GM18502 (cell line): ENCODE data around the gene DUSP15.

Source experiments
- ATAC-seq: cut with Tn5 transposase; IDR thresholded peaks from one replicate; pipeline ENCODE4 v1.9.1; 2021; ENCODE audit warnings: mild to moderate bottlenecking; ENCODE audit not compliant: unreplicated experiment, poor library complexity

Gene DUSP15

DNA sequence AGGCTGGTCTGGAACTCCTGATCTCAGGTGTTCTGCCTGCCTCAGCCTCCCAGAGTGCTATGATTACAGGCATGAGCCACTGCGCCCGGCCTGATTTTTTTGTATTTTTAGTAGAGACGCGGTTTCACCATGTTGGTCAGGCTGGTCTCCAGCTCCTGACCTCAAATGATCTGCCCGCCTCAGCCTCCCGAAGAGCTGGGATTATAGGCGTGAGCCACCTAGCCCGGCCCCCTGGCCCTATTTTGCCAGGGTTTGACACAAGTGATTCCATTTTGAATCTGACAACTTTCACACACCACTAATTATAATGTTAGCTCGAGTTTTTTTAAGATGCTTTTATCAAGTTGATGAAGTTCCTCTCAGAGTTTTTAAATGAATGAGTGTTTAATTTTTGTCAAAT is 25.7 kb upstream of the DUSP15 start:
- no peak for ATAC-seq

DNA sequence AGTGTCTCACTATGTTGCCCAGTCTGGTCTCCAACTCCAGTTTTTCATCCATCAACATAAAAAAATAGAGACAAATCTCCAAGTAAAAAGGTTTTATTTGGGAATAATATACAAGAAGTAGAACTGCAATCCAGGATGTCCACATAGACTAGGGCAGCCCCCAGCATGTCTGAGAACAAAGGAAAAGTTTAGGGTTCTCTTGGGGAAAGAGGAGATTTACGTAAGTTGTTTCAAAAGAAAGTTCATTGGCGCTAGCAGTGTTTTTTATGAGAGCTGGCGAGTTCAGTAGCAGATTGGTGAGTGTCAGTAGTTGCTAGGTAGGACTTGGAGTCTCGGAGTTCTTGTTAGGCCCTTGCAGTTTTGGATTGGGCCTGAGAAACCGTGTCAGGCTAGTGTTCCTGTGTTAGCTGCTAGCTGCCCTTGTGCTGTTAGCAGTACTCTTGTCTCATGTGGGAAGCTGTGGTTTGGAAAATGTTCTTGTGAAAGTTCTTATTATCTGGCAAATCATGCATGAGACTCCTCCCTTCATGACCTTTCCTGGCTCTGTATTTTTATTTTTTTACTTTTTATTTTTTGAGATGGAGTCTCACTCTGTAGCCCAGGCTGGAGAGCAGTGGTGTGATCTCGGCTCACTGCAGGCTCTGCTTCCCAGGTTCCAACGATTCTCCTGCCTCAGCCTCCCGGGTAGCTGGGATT is 24.8 kb upstream of the DUSP15 start:
- ATAC-seq: peak; percentile 99

- no peak for ATAC-seq
Measured at GRCh38 chr20:31890646-31891045, 20.3 kb upstream of the DUSP15 start.

- no peak for ATAC-seq
Measured at GRCh38 chr20:31883829-31884228, 13.5 kb upstream of the DUSP15 start.

GRCh38 chr20:31881945-31882344 is 11.6 kb upstream of the DUSP15 start:
- no peak for ATAC-seq

DNA sequence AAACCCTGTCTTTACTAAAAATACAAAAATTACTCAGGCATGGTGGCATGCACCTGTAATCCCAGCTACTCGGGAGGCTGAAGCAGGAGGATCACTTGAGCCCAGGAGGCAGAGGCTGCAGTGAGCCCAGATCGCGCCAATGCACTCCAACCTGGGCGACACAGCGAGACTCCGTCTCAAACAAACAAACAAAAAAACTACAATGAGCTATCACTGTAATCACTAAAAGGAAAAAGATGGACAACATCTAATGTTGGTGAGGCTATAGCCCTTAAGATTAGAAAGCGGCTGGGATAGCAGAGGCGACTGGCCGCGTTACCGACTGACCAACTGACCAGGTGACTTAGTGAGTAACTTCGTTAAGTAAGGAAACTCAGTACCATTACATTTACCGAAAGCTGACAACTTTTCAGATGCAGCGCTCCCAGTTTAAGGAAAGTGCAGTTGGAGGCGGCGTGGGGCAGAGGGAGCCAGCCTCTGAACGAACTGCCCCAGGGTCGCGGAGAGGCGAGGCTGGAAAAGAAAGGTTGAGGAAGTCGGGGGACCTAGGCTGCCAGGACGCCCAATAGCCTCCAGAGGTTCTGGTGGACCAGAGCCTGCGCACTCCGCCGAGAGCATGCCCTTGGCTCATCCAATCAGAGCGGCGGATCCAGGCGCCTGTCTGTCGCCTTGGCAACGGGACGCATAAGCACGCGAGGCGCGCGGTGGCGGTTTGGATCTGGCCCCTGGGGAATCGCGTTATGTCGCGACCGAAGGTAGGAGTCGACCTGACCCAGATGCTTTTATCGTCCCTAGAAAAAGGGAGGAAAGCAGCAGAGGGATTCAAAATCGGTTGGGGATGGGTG is 9.0 kb upstream of the DUSP15 start:
- peak; percentile 83 for ATAC-seq

DNA sequence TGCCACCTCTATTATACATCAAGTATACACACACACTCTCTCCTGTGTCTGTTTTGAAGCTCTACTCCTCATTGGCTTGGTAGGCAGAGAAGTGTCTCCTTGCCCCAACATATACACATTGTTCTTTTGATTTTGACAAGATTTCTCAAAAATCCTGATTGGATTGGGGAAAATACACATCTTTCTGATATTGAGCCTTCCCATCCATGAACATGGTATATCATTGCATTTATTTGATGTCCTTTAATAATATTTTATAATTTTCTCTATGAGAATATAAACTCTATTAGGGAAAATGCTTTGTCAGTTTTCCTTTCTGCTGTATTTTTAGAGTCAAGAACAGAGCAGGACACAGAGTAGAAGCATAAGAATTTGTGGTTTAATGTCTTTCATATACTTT is 7.4 kb upstream of the DUSP15 start:
- no peak for ATAC-seq

DNA sequence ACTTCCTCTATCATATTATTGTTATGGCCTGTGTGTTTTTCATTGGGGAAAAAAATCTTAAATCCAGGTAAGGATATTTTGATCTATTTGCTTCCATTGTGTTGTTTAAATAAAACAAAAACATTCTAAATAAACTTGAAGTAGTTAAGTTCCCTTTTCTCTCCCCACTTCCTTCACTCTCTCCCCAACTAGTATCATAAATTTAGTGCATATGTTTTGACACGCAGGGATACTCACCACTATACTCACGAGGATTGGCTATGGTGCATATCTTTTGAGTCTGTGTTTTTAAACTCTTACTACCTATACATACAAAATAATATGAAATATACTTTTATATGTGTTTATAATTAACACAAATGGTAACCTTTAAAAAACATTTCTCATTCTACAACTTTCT is 5.3 kb upstream of the DUSP15 start:
- no peak for ATAC-seq

- no peak for ATAC-seq
Measured at GRCh38 chr20:31872406-31872805, 2.1 kb upstream of the DUSP15 start.

DNA sequence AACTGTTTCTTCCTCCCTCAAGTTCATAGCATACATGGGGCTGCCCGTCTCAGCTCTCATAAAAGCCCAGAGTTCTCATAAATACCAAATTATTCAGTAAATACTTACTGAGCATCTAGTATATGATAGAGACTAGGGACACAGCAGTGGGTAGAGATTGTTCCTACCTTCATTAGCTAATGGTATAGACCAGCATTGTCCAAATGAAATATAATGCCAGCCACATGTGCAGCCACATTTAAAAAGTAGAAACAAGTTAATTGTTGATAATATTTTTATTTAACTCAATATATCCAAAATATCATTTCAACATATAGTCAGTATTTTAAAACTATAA is 1.3 kb upstream of the DUSP15 start:
- ATAC-seq: no peak

GRCh38 chr20:31870726-31871617 is 645 bp upstream of the DUSP15 start:
- ATAC-seq: no peak

GRCh38 chr20:31869673-31869941 is 720 bp downstream of the DUSP15 start:
- no peak for ATAC-seq

GRCh38 chr20:31868853-31869672 is 1.3 kb downstream of the DUSP15 start:
- ATAC-seq: no peak

DNA sequence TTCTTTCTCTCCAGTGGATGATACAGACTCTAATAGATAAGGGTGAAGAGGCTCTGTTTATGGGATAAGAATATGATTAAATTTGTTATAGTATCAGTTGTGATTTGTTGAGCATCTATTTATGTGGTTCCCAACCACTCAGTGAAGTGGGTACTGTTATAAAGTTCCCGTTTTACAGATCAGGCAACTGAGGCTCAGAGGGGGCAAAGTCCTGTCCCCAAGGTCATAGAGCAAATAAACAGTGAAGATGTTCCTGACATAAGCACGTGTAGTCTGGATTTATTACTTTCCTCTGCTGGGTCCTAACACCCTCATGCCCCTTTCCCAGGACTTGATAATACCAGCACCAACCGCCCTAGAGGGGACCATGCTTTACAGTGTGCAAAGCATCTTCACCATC is 4.1 kb downstream of the DUSP15 start:
- ATAC-seq: no peak

DNA sequence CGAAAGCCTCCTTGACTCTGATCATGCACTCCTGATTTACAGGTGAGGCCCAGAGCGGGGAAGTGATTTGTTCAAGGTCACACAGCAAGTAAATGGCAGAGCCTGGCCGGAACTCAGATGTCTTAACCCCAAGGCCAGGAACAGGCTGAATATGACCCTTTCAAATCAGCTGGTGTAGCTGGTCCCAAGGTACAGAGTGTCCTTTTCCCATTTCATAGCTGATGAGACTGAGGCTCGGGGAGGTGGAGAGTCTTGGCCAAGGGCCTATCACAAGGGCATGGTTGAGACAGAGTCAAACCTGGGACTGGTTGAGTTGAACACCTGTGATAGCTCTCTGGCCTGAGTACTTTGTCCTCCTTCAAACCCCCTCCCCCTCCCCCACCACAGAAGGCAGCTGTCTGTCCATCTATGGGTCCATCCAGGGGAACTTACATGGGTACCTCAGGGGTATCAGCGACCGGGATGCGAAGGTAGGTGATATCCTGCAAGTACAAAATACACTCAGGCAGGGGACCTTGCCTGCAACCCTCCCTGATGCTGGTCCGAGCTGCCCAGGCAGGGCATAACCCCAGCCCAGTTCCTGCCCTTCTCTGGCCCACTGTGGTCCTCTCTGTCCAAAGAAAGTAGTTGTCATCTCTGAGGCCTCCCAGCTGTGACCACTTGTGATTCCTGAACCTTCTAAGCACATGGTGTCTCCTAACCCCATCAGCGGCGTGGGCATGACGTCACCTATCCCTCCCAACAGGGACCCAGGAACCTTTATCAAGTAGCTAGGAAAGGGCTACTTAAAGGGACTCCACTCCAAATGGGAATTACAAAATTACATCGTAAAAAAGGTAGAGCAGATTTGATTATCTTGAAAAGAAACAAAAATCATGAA is 5.6 kb downstream of the DUSP15 start:
- ATAC-seq: no peak

DNA sequence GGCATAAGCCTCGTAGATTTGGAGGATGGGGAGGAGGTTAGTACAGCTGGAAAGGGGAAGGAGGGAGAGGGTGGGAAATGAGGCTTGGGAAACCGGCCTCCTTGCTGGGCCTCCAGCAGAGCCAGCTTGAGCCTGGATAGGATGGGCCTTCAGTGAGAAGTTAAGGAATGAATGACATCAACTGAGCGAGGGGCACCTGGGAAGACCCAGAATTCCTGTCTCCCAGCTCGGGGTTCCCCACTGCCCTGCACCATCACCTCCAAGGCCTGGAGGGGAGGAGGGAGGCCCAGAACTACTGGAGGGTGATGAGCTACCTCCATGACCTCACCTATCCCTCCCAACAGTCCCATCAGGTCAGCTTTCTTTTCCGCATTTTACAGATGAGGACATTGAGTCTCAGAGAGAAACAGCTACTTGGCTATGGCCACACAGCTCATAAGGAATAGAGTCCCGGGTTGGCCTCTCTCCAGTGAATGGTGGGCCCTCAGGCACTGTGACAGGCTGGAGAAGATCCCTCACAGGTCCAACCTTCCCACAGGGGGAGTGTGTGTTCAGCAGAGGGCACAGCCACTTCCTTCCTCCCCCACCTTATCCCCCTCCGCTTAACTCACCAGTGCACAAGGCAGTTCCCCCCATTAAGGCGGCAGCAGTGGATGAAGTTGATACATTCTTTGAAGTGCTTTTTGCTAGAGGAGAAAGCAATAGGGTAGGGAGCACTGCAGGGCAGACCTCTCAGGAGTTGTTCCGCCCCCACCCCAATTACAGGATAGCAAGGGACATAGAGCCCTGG is 6.8 kb downstream of the DUSP15 start:
- no peak for ATAC-seq

GRCh38 chr20:31862506-31862905 is 7.8 kb downstream of the DUSP15 start:
- no peak for ATAC-seq

DNA sequence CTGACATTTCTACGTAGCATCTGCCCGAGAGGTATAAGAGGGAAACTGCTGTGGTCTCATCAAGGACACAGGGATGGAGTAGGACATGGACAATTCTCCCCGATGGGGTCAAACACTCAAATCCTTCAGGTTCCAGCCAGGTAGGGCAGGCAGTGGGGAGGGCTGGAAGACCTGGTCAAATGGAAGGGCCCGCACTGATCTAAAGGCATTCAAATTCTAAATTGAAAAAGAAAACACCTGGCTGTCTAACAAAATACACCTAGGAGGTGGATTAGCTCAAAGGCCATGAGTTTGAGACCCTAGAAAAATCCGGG is 8.2 kb downstream of the DUSP15 start:
- ATAC-seq: no peak
